Activated CD4-positive, alpha-beta T cell treated with anti-CD3 and anti-CD28 coated beads for 24 hours (primary cell): ENCODE results near the gene ATP5PB.

Source experiments
- DNase-seq, 2 donors: peaks; one replicate each; pipeline ENCODE4 v3.0.0-alpha.2; 2020; ENCODE audit warnings: low read depth in 2 of 2

ATP5PB gene

GRCh38 chr1:111446967-111447892 is 2.0 kb upstream of the ATP5PB start:
- no peak for DNase-seq

- peak in 1 of 2 donors; percentile 16 for DNase-seq
Measured at GRCh38 chr1:111448482-111448917, 764 bp upstream of the ATP5PB start.

GRCh38 chr1:111449703-111450017 is 396 bp downstream of the ATP5PB start:
- no peak for DNase-seq

DNA sequence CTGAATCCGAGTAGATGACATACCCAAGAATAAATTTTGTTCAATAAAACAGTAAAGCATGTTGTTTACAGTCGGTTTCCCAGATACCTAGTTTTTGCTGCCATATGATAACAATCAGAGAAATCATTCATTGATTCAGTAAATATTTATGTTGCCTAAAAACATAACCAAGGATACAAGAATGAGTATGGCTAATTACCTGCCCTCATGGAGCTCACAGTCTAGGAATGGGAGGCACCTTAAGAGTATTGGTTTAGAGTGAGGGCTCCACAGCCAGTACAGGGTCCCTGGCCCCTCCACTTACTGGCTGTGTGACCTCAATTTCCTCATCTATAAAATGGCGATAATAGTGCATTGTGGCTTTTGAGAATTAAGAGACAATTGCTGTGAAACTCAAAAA is 921 bp downstream of the ATP5PB start:
- DNase-seq = no peak

DNA sequence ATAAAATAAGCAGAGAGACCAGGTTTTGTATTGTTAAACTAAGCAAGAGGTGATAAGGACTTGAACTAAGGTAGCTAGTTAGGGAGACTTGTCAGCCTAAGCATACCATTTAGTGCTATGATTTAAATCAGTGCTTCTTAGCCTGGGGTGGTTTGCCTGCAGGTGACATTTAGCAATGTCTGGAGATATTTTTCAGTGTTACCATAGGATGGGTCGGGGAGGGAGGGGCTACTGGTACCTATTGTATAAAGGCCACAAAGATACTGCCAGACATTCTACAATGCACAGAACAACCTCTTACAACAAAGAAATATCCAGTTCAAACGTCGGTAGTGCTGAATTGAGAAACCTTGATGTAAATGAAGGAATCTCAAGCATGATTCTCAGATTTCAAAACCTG is 3.3 kb downstream of the ATP5PB start:
- DNase-seq = no peak

DNA sequence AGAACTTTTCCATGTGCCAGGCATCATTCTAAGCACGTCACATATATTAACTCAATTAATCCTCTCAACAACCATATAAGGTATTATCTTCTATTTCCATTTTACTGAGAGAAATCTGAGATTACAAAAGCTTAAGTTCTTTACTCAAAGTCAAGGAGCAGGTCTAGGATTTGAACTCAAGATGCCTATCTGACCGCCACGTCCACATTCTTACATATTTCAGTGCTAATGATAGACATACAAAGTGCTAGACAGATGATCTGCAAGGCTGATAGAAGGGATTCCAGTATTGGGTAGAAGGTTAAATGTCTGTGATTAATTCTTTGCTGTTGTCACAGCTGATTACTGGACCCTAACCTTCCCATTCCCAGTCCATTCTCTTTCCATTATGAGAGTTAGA is 4.4 kb downstream of the ATP5PB start:
- DNase-seq = no peak

GRCh38 chr1:111454859-111455641 is 5.8 kb downstream of the ATP5PB start:
- DNase-seq = no peak

GRCh38 chr1:111455642-111456031 is 6.4 kb downstream of the ATP5PB start:
- DNase-seq = no peak

- no peak for DNase-seq
Measured at GRCh38 chr1:111461765-111462164, 12.5 kb downstream of the ATP5PB start.

- DNase-seq = no peak
Measured at GRCh38 chr1:111462370-111463028, 13.2 kb downstream of the ATP5PB start.

DNA sequence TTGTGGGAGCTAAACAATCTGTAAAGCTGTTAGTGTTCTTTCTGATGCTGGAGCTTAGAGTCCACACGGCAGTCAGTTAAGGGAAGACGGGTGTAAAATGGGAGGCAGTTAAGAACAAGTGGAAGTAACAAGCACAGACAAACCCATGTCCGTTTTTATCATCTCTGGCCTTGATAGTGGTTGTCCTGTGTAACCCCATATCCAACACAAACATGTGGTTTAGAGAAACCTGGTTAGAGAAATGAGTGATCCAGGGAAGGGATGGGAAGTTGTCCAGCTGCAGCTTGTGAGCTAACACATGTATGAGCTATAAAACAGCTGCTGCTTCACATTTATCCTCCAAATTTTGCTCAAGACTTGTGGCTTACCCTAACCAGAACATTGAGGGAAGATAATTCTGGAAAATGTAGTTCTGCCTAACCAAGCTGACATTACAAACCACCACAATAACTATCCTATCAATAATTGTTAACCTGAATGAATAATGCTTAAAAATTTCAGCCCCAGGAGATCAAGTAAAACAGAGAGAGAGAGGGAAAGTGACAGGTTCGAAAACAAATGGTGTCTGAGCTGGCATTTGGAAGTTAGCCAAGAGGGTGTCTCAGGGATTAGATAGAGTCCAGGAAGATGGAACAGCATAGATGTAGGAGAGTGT is 13.9 kb downstream of the ATP5PB start:
- no peak for DNase-seq

DNA sequence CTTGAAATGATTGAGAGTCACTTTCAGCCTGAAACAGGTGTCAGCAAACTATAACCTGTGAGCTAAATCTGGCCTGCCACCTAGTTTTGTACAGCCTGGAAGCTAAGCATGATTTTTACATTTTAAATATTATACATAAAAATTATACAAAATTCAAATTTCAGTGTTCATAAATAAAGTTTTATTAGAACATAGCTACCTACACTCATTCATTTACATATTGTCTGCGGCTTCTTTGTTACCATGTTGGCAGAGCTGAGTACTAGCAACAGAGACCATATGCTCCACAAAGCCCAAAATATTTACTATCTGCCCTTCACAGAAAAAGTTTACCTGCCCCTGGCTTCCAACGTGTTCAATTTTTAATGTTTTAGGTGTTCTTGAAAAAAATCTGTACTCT is 16.5 kb downstream of the ATP5PB start:
- no peak for DNase-seq

DNA sequence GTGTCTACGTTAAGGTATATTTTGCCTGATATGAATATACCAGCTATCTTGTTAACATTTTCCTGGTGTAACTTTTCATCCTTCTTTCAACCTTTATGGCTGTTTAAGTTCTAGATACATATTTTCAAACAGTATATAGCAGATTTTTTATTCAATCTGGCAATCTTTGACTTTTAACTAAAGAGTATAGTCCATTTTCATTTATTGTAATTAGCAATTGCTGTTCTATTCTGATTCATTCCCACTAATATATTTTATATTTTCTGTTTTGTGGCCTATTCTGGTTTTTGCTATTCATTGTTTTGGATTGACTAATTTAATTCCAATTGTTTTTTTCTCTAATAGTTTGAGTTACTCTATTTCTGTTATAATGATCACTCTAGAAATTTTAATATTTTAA is 17.2 kb downstream of the ATP5PB start:
- DNase-seq = no peak

DNA sequence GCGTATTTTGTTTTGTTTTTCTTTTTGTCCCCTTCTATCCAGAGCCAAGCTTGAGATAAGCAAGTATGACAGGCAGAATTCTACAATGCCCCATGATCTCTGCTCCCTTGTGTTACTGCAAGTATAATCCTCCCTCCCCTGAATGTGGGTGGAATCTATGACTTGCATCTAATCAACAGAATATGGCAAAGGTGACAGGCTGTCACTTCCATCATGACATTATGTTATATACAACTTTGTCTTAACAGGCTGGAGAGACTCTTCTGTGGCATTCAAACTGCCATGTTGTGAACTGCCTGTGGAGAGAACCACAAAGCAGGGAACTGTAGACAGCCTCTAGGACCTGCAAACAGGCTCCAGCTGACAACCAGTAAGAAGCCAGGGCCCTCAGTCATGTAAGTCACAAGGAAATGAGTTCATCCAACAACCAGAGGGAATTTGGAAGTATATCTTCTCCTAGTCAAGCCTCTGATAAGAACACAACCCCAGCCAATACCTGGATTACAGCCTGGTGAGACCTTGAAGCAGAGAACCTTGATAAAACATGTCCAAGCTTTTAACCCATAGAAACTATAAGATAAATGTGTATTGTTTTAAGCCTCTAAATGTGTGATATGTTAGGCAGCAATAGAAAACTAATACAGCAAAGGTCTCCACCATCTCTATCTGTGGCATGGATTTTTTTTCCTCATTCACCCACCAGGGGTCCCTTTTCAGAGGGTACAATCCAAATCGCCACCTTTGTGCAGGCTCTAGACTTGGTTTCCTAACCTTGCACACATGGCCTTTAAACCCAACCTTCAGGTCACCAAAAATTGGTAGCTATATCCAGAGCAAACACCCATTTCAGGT is 18.8 kb downstream of the ATP5PB start:
- DNase-seq = no peak

DNA sequence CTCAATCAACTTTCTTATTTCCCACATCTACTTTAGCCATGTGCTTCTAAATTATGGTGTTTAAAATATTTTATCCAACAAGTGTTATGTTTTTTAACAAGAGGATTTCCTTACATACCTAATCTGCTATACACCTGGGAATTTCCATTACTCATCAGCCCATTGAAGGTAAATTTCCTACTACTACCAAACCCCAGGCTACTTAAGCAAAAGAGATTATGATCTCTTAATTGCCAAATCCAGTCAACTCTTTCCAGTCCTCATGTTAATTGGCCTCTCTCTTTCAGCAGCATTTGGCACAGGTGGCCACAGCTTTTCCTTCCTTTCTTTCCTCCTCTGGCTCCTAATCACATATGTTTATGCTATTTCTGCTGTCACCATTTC is 19.4 kb downstream of the ATP5PB start:
- no peak for DNase-seq

DNA sequence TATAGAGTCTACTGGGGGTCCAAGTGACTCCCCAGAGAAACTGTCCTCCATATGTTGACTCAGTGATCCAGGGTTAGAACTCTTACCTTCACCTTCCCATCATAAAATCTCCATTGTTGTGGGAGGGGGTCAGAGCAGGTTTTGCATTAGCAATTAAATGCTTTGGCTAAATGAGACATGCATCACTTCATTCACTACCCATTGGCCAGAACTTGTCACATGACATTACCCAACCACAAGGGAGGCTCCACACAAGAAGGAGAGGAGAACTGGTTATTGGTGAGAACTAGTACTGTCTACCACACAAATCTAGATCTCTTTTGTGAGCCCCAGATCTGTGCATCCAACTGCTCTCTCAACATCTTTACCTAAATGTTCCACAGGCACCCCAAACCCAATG is 20.3 kb downstream of the ATP5PB start:
- DNase-seq = no peak

- no peak for DNase-seq
Measured at GRCh38 chr1:111470596-111470995, 21.3 kb downstream of the ATP5PB start.

DNA sequence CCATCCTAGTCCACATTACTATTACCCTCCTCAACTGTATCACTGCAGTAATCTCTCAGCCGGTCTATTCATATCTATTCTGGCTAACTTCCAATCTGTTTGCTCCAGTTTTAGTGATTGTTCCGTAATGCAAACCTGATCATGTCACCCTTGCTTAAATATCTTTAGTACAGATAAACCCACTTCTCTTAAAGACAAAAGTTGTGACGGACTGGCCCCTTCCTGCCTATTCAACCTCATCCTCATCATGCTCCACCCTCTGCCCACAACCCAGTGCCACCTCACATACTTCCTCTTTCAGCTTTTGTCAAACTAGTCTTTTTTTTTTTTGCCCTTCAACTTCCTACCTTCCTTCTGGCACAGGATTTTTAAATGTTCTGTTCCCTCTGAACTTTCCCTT is 21.7 kb downstream of the ATP5PB start:
- DNase-seq = peak in 1 of 2 donors; percentile 39

GRCh38 chr1:111471538-111471937 is 22.3 kb downstream of the ATP5PB start:
- no peak for DNase-seq

DNA sequence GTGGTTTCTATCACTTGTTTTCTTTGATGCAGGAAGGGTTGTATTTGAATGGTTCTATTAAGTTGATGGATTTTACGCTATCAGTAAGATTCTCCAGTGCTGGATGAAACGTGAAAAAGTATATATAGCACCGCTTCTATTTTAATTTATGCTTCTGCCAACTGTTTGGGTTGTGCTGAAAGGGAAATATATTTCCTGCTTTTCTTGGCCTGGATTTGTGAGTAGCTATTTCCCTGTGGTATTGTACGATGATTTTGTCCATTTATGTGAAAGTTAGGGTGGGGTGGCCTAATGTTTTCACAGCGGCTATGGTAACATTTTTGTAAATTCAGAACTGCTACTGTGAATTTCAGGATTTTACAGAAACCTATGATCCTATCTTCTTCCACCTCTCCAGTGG is 24.8 kb downstream of the ATP5PB start:
- DNase-seq = no peak

GRCh38 chr1:111474521-111474920 is 25.3 kb downstream of the ATP5PB start:
- DNase-seq = no peak
